K562 treated with DMSO at 1 percent for 24 hours (cell line): ENCODE results near the gene OOEP. TPM values are rescaled to one million over a fixed set of nuclear protein-coding genes. Genes with fewer than 3 reads are reported as not detected.

Source experiments
- total RNA-seq: library from RNA; unstranded; fragments of 300-600 nt; gene quantifications from 2 replicates; pipeline ENCODE4 v1.2.3, GENCODE V29; 2022; ENCODE audit warnings: low read depth; ENCODE audit not compliant: insufficient read depth

OOEP gene
- total RNA-seq: not detected in 2 replicates

GRCh38 chr6:73369563-73369962 lies at the start of gene OOEP:
TSS of gene OOEP (minus strand) at chr6:73369897. CDS start at chr6:73369792, 105 bp downstream.

DNA sequence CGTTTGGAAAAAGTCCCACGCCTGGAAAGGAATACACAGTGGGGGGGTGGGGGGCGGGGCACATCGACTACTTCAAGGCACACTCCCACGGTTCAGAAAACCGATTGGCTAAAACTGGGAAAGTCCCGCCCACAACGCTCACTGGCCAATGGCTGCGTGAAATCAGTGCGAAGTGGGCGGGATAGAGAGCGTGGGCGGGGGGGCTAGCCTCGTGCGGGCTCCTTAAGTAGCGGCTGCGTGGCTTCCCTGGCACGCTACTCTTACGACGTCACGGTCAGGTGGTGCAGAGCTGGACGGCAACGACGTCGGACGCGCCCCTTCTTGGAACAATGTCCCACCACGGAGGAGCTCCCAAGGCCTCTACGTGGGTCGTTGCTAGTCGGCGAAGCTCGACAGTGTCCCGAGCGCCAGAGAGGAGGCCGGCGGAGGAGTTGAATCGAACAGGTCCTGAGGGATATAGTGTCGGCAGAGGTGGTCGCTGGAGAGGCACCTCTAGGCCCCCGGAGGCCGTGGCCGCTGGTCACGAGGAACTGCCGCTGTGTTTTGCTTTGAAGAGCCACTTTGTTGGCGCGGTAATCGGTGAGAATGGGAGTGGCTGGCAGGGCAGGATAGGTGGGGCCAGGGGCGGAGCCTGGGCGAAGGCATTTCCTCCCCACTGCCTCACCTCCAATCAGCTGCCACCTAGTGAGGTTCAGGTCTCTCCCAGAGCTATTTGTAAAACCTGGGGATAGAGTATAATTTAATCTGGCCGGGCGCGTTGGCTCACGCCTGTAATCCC lies 25.1 kb upstream of the OOEP start, which contains the start of gene DDX43:
TSS of gene DDX43 (plus strand) at position 252 of the 778 bp plus-strand sequence. CDS start at position 330, 78 bp downstream.

GRCh38 chr6:73362358-73362757 lies 7.3 kb downstream of the OOEP start, which contains the start of gene KHDC3L:
TSS of gene KHDC3L (plus strand) at chr6:73362658. CDS start at chr6:73362730, 72 bp downstream.

DNA sequence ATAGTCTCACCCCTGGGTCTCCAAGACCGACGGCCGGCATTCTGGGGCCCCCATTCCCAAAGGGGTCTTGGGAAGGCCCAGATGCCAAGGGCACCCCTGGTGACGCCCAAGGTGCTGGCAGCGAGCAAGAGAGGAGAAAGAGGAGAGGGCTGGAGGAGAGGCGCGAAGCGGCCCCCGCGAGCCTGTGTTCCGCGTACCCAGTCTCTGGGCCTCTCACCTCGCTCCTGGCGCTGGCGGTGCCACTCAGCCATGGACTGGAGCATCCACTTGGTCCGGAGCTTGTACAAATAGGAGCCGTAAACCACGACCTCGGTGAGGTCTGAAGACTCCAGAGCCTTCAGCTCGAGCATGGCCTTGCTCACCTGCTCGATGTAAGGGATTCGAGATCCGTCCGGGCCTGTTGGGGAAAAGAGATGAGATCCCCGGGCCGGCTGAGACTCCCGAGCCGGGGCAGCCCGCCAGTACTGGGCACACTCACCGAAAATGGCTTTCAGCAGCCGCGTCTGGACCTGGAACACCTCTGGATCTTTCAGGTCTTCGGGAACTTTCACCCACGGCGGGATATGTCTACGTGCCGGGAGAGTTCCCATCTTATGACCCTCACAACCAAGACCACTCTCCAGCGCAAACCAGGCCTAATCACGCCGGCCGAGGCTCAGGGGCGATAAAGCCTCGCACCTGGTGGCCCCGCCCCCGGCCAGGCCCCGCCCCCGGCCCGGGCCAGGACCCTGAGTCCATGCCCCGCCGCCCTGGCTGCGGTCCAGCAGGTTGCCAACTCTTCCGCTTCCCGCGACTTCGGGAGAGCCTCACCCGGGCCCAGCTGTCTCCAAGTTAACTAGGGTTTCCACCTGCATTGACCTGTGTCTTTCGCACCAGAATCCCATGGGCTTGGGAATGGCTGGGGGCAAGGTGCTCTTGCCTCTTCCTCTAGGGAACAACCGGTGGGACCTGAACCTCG lies 15.8 kb downstream of the OOEP start, which contains the start of gene DPPA5:
TSS of gene DPPA5 (minus strand) at position 641 of the 958 bp plus-strand sequence. CDS start at position 590, 51 bp downstream.

Other genes with a start within 250 kb of the OOEP start
- 2.1 TPM in 1 of 2 replicates, not detected in the other for gene KHDC1L, start 144.4 kb downstream of the OOEP start, total RNA-seq
- gene KHDC1, start 106.7 kb downstream of the OOEP start, total RNA-seq: 14.9 and 15.2 TPM in 2 replicates
- not detected in 2 replicates for gene DPPA5, start 15.6 kb downstream of the OOEP start, total RNA-seq
- gene KHDC3L, start 7.2 kb downstream of the OOEP start, total RNA-seq: not detected in 2 replicates
- 0.16 and 0.24 TPM in 2 replicates for gene DDX43, start 24.9 kb upstream of the OOEP start, total RNA-seq
- not detected in 2 replicates for gene CGAS, start 82.4 kb upstream of the OOEP start, total RNA-seq
- 20.3 and 28.7 TPM in 2 replicates for gene MTO1, start 91.8 kb upstream of the OOEP start, total RNA-seq
- 15,591 and 16,390 TPM in 2 replicates for gene EEF1A1, start 151.1 kb upstream of the OOEP start, total RNA-seq